HCT116 (cell line): Measurements from ENCODE around the gene PLEKHO2.

Experiments used
- CEBPB ChIP-seq: IDR thresholded peaks from 2 replicates; pipeline ENCODE4 v1.6.1; 2012; ENCODE audit warnings: low read depth
- CTCF ChIP-seq, 3 experiments: fragments of 200-600 bp in 1 of 3; sonication (generic) in 1 of 3; IDR thresholded peaks in 2 of 3; conservative IDR thresholded peaks in 1 of 3; 2 replicates each; pipeline ENCODE4 v1.5.1; 2012 to 2017; ENCODE audit warnings: low read depth in 2 of 3, low read length in 2 of 3, antibody characterized with exemption in 1 of 3, borderline replicate concordance in 1 of 3, control low read depth in 1 of 3, mild to moderate bottlenecking in 1 of 3, mixed read lengths in 1 of 3, mixed run types in 1 of 3, moderate library complexity in 1 of 3; ENCODE audit not compliant: insufficient read depth in 1 of 3
- POLR2AphosphoS5 ChIP-seq: IDR thresholded peaks from 2 replicates; pipeline ENCODE4 v1.6.1; 2011; ENCODE audit warnings: mild to moderate bottlenecking, low read depth, low read length, moderate library complexity
- SIN3A ChIP-seq: IDR thresholded peaks from 2 replicates; pipeline ENCODE4 v1.6.1; 2012; ENCODE audit warnings: low read depth
- YY1 ChIP-seq: IDR thresholded peaks from 2 replicates; pipeline ENCODE4 v1.6.1; 2011; ENCODE audit warnings: low read length, low read depth, moderate library complexity, mild to moderate bottlenecking; ENCODE audit not compliant: insufficient replicate concordance; ENCODE audit errors: extremely low read depth
- ZNF274 ChIP-seq: fragments of 200-500 bp; sonication (Bioruptor generic); IDR thresholded peaks from 2 replicates; pipeline ENCODE4 v1.6.1; 2014; ENCODE audit warnings: mild to moderate bottlenecking, low read depth, low read length, inconsistent platforms
- TF ChIP-seq, protein P1 (sequence below): IDR thresholded peaks from 2 replicates; pipeline ENCODE4 v1.6.1; 2012; ENCODE audit warnings: low read depth
- TF ChIP-seq, protein P2 (sequence below): IDR thresholded peaks from 2 replicates; pipeline ENCODE4 v1.6.1; 2012

- TF ChIP-seq YY1 = no peak
- no peak for TF ChIP-seq POLR2AphosphoS5
- TF ChIP-seq CTCF (IDR thresholded peaks at IDR 0.05 in 2 of 3, conservative IDR thresholded peaks at IDR 0.05 in 1 of 3; ENCODE audit: borderline replicate concordance in 1 of 3, insufficient read depth in 1 of 3, low read depth in 2 of 3, low read length in 2 of 3) = no peak
- TF ChIP-seq, protein P1, sequence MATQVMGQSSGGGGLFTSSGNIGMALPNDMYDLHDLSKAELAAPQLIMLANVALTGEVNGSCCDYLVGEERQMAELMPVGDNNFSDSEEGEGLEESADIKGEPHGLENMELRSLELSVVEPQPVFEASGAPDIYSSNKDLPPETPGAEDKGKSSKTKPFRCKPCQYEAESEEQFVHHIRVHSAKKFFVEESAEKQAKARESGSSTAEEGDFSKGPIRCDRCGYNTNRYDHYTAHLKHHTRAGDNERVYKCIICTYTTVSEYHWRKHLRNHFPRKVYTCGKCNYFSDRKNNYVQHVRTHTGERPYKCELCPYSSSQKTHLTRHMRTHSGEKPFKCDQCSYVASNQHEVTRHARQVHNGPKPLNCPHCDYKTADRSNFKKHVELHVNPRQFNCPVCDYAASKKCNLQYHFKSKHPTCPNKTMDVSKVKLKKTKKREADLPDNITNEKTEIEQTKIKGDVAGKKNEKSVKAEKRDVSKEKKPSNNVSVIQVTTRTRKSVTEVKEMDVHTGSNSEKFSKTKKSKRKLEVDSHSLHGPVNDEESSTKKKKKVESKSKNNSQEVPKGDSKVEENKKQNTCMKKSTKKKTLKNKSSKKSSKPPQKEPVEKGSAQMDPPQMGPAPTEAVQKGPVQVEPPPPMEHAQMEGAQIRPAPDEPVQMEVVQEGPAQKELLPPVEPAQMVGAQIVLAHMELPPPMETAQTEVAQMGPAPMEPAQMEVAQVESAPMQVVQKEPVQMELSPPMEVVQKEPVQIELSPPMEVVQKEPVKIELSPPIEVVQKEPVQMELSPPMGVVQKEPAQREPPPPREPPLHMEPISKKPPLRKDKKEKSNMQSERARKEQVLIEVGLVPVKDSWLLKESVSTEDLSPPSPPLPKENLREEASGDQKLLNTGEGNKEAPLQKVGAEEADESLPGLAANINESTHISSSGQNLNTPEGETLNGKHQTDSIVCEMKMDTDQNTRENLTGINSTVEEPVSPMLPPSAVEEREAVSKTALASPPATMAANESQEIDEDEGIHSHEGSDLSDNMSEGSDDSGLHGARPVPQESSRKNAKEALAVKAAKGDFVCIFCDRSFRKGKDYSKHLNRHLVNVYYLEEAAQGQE = no peak
- TF ChIP-seq CEBPB = no peak
- TF ChIP-seq, protein P2, sequence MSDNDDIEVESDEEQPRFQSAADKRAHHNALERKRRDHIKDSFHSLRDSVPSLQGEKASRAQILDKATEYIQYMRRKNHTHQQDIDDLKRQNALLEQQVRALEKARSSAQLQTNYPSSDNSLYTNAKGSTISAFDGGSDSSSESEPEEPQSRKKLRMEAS = no peak
- no peak for TF ChIP-seq ZNF274
- no peak for TF ChIP-seq SIN3A
Measured at GRCh38 chr15:64904189-64904588, 62.5 kb downstream of the PLEKHO2 start.
